GM23338 (cell line): ENCODE measurements around the gene MBOAT1.

ENCODE experiments used
- EZH2 ChIP-seq: fragments of 200-600 bp; sonication (generic); IDR thresholded peaks from one replicate; pipeline ENCODE4 v1.8.0; 2017; ENCODE audit warnings: antibody characterized with exemption, mild to moderate bottlenecking, low read depth; ENCODE audit not compliant: unreplicated experiment
- EZH2phosphoT487 ChIP-seq: fragments of 200-600 bp; sonication (generic); IDR thresholded peaks from one replicate; pipeline ENCODE4 v1.8.1; 2018; ENCODE audit warnings: antibody characterized with exemption; ENCODE audit not compliant: unreplicated experiment
- JUNB ChIP-seq: IDR thresholded peaks from one replicate; pipeline ENCODE4 v1.6.1; 2016; ENCODE audit warnings: antibody characterized with exemption; ENCODE audit not compliant: unreplicated experiment
- NANOG ChIP-seq: IDR thresholded peaks from 2 replicates; pipeline ENCODE4 v1.6.1; 2016; ENCODE audit warnings: antibody characterized with exemption, borderline replicate concordance
- POLR2AphosphoS5 ChIP-seq: IDR thresholded peaks from 2 replicates; pipeline ENCODE4 v1.6.1; 2016; ENCODE audit warnings: antibody characterized with exemption, low read depth
- TF ChIP-seq, protein P1 (sequence below), 2 experiments: fragments of 200-600 bp in 1 of 2; sonication (generic) in 1 of 2; conservative IDR thresholded peaks; 2 replicates each; pipeline versions ENCODE4 v1.5.1 to v1.6.1; 2016 to 2017; ENCODE audit warnings: antibody characterized with exemption in 2 of 2, low read depth in 2 of 2, mild to moderate bottlenecking in 2 of 2, moderate library complexity in 1 of 2
- TF ChIP-seq, protein P2 (sequence below): IDR thresholded peaks from one replicate; pipeline ENCODE4 v1.6.1; 2018; ENCODE audit warnings: antibody characterized with exemption; ENCODE audit not compliant: unreplicated experiment

DNA sequence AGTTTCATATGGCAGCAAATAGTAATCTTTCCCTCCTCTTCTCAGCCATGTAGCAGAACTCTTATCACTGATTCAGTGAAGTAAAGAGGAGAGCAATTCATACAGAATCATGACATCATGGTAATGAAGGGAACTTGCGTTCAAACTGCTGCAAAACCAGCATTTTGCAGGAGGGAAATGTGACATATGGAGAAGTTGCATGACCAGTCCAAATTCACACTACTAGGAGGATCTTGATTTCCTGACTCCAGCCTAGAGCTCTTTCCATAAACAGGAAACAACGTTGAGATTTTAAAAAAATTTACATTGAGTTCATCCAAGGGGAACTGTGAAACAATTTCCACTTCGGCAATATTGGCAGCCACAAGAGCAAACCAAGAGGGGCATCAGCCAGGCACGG, 63.8 kb downstream of the MBOAT1 start:
- TF ChIP-seq, protein P1, sequence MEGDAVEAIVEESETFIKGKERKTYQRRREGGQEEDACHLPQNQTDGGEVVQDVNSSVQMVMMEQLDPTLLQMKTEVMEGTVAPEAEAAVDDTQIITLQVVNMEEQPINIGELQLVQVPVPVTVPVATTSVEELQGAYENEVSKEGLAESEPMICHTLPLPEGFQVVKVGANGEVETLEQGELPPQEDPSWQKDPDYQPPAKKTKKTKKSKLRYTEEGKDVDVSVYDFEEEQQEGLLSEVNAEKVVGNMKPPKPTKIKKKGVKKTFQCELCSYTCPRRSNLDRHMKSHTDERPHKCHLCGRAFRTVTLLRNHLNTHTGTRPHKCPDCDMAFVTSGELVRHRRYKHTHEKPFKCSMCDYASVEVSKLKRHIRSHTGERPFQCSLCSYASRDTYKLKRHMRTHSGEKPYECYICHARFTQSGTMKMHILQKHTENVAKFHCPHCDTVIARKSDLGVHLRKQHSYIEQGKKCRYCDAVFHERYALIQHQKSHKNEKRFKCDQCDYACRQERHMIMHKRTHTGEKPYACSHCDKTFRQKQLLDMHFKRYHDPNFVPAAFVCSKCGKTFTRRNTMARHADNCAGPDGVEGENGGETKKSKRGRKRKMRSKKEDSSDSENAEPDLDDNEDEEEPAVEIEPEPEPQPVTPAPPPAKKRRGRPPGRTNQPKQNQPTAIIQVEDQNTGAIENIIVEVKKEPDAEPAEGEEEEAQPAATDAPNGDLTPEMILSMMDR (conservative IDR thresholded peaks at IDR 0.05; ENCODE audit: low read depth in 2 of 2): no peak
- TF ChIP-seq POLR2AphosphoS5 (no peak), JUNB (no peak), EZH2 (no peak), NANOG (no peak), EZH2phosphoT487 (no peak)
- TF ChIP-seq, protein P2, sequence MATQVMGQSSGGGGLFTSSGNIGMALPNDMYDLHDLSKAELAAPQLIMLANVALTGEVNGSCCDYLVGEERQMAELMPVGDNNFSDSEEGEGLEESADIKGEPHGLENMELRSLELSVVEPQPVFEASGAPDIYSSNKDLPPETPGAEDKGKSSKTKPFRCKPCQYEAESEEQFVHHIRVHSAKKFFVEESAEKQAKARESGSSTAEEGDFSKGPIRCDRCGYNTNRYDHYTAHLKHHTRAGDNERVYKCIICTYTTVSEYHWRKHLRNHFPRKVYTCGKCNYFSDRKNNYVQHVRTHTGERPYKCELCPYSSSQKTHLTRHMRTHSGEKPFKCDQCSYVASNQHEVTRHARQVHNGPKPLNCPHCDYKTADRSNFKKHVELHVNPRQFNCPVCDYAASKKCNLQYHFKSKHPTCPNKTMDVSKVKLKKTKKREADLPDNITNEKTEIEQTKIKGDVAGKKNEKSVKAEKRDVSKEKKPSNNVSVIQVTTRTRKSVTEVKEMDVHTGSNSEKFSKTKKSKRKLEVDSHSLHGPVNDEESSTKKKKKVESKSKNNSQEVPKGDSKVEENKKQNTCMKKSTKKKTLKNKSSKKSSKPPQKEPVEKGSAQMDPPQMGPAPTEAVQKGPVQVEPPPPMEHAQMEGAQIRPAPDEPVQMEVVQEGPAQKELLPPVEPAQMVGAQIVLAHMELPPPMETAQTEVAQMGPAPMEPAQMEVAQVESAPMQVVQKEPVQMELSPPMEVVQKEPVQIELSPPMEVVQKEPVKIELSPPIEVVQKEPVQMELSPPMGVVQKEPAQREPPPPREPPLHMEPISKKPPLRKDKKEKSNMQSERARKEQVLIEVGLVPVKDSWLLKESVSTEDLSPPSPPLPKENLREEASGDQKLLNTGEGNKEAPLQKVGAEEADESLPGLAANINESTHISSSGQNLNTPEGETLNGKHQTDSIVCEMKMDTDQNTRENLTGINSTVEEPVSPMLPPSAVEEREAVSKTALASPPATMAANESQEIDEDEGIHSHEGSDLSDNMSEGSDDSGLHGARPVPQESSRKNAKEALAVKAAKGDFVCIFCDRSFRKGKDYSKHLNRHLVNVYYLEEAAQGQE: no peak
